ENCODE data around the gene PRAMEF1. TPM values are rescaled to one million over a fixed set of nuclear protein-coding genes. Genes with fewer than 3 reads are reported as not detected.

Gene PRAMEF1
- total and polyA plus RNA-seq, 2 of the 4 experiments (the other 2 are of a cell fraction): not detected

GRCh38 chr1:12799730-12800129 lies 8.5 kb downstream of the PRAMEF1 start:
- H3K9me3 ChIP-seq (ENCODE audit: control insufficient read depth, insufficient read depth, low read length): peaks cover 15% of the 10 kb centered on the region
- H2BK120ac ChIP-seq (ENCODE audit: low read depth, low read length): no peak overlapping the region
- H3K4ac ChIP-seq (ENCODE audit: low read depth, low read length): no peak overlapping the region
- no peak overlapping the region for H4K91ac ChIP-seq (ENCODE audit: insufficient read depth, low read depth, low read length)
- no peaks in the 10 kb centered on the region for H3K4me1 ChIP-seq (ENCODE audit: control insufficient read depth, insufficient read depth, low read length)
- no peak overlapping the region for H2AK9ac ChIP-seq (replicated peaks; ENCODE audit: low read depth, low read length, poor library complexity)
- TF ChIP-seq MAZ (IDR thresholded peaks at IDR 0.05; ENCODE audit: borderline replicate concordance, low read depth, low read length) (no peak), CHD1 (IDR thresholded peaks at IDR 0.05; ENCODE audit: low read depth, low read length) (no peak), POLR2A (IDR thresholded peaks at IDR 0.05; ENCODE audit: low read depth, low read length) (no peak), CTCF (conservative IDR thresholded peaks at IDR 0.05; ENCODE audit: low read depth, low read length) (no peak), FOS (IDR thresholded peaks at IDR 0.05; ENCODE audit: low read depth, low read length) (no peak), CEBPB (IDR thresholded peaks at IDR 0.05; ENCODE audit: low read depth, low read length) (no peak), USF2 (IDR thresholded peaks at IDR 0.05; ENCODE audit: low read depth, low read length) (no peak), ELK1 (IDR thresholded peaks at IDR 0.05; ENCODE audit: borderline replicate concordance, low read depth, low read length) (no peak), MAFK (IDR thresholded peaks at IDR 0.05; ENCODE audit: low read depth, low read length) (no peak), BHLHE40 (IDR thresholded peaks at IDR 0.05; ENCODE audit: low read depth, low read length) (no peak), RAD21 (IDR thresholded peaks at IDR 0.05; ENCODE audit: low read length) (no peak), RFX5 (IDR thresholded peaks at IDR 0.05; ENCODE audit: low read depth, low read length) (no peak), MXI1 (IDR thresholded peaks at IDR 0.05; ENCODE audit: borderline replicate concordance, low read depth, low read length) (no peak), NFE2L2 (IDR thresholded peaks at IDR 0.05; ENCODE audit: low read depth, low read length) (no peak), SMC3 (IDR thresholded peaks at IDR 0.05; ENCODE audit: low read depth, low read length) (no peak), RCOR1 (IDR thresholded peaks at IDR 0.05; ENCODE audit: insufficient replicate concordance, low read length) (no peak)
- no peak overlapping the region for H4K8ac ChIP-seq (ENCODE audit: low read depth in 2 of 2, low read length in 2 of 2)
- no peak overlapping the region for H3K27ac ChIP-seq (ENCODE audit: insufficient read depth, low read length)
- no peaks in the 10 kb centered on the region for H3K27me3 ChIP-seq (ENCODE audit: control insufficient read depth, insufficient read depth, low read length)
- H3K18ac ChIP-seq (ENCODE audit: low read depth, low read length): no peak overlapping the region
- H4K5ac ChIP-seq (ENCODE audit: low read depth, low read length): no peak overlapping the region
- H3K79me1 ChIP-seq (ENCODE audit: low read depth in 1 of 2, low read length in 2 of 2): no peaks in the 10 kb centered on the region
- no peak overlapping the region for H3K4me3 ChIP-seq (ENCODE audit: insufficient read depth, low read depth, low read length)
- no peak for DNase-seq
- no peak overlapping the region for H2AK5ac ChIP-seq (ENCODE audit: low read depth, low read length)
- H2BK5ac ChIP-seq (ENCODE audit: low read depth, low read length, poor library complexity, severe bottlenecking): no peak overlapping the region
- H2BK15ac ChIP-seq (ENCODE audit: low read depth, low read length): no peak overlapping the region
- no peak overlapping the region for H3K9ac ChIP-seq (ENCODE audit: low read depth, low read length)
- H3K23ac ChIP-seq (ENCODE audit: low read depth, low read length): no peak overlapping the region
- H2AFZ ChIP-seq (replicated peaks; ENCODE audit: low read length, poor library complexity): no peak overlapping the region
- no peaks in the 10 kb centered on the region for H3K9me1 ChIP-seq (ENCODE audit: insufficient read depth, low read length)
- no peaks in the 10 kb centered on the region for H4K20me1 ChIP-seq (ENCODE audit: insufficient read depth, low read length)
- dilution Hi-C loops (cut with HindIII; ENCODE audit: low sequenced_read_pairs, unreplicated experiment) (no loop called here), in situ Hi-C loops (cut with MboI; ENCODE audit: low sequenced_read_pairs) (no loop called here), intact Hi-C loops (cut with micrococcal nuclease) (no loop called here)
- no peak overlapping the region for H3K14ac ChIP-seq (replicated peaks; ENCODE audit: low read depth, low read length)
- no CpG with 5 or more reads among the region's 2 CpGs for WGBS, 2 experiments (ENCODE audit: extremely low coverage in 2 of 2, insufficient read length in 1 of 2)
- H3K56ac ChIP-seq (ENCODE audit: extremely low read depth, insufficient read depth, low read length): no peak overlapping the region
- no TSS peak for BruUV-seq (replicated peaks)
- H2BK20ac ChIP-seq (ENCODE audit: low read depth, low read length): no peak overlapping the region
- POLR2A ChIA-PET (ENCODE audit: unreplicated experiment): no interaction called here
- CTCF ChIA-PET: no interaction called here
- no peak overlapping the region for H3K4me2 ChIP-seq (ENCODE audit: low read depth, low read length)
- no peak for ATAC-seq (ENCODE audit: low read depth)
- no peaks in the 10 kb centered on the region for H3K36me3 ChIP-seq (ENCODE audit: control insufficient read depth, insufficient read depth, low read length)

Data from IMR-90 (cell line).